Calu3 (cell line): ENCODE data around the gene MRPL54. TPM values are rescaled to one million over a fixed set of nuclear protein-coding genes. Genes with fewer than 3 reads are reported as not detected.
"Not testable (repeated sequence)": the region's sequence is repeated elsewhere in the genome, so short reads cannot be mapped to it uniquely, and the experiment has no call there.

ENCODE experiments used
- BruUV-seq: library from RNA; stranded (reverse); fragments of 400-500 nt; replicated peaks from 2 replicates; lab custom pipeline; 2021; lab: Mats Ljungman, UMichigan
- CTCF ChIA-PET: fragments of 300-600 bp; sonication (Branson Sonifier 250); formaldehyde crosslinking; loops from one replicate; lab custom pipeline; 2022; ENCODE audit warnings: antibody characterized with exemption; lab: Charles Lee
- DNase-seq: peaks from one replicate; pipeline ENCODE4 v3.0.0; 2022
- H3K27ac Mint-ChIP-seq: one replicate; pipeline ENCODE4 v1.8.0; 2022; ENCODE audit warnings: mixed read lengths; ENCODE audit not compliant: unreplicated experiment
- H3K27me3 Mint-ChIP-seq: one replicate; pipeline ENCODE4 v1.8.0; 2022; ENCODE audit warnings: mixed read lengths; ENCODE audit not compliant: unreplicated experiment
- H3K36me3 Mint-ChIP-seq: one replicate; pipeline ENCODE4 v1.8.0; 2022; ENCODE audit warnings: mild to moderate bottlenecking, moderate library complexity, mixed read lengths; ENCODE audit not compliant: insufficient read depth, unreplicated experiment
- H3K4me1 Mint-ChIP-seq: one replicate; pipeline ENCODE4 v1.8.0; 2022; ENCODE audit warnings: mild to moderate bottlenecking, low read depth, mixed read lengths; ENCODE audit not compliant: unreplicated experiment
- H3K4me3 Mint-ChIP-seq: one replicate; pipeline ENCODE4 v1.8.0; 2022; ENCODE audit warnings: mild to moderate bottlenecking, low read depth, moderate library complexity, mixed read lengths; ENCODE audit not compliant: unreplicated experiment
- H3K9me3 Mint-ChIP-seq: one replicate; pipeline ENCODE4 v1.8.0; 2022; ENCODE audit warnings: low read depth, mixed read lengths; ENCODE audit not compliant: unreplicated experiment
- intact Hi-C: fragments of 100-400 bp; cut with micrococcal nuclease; formaldehyde crosslinking; loops from one replicate; pipeline ENCODE4 v1.10.0; 2022; ENCODE audit not compliant: unreplicated experiment
- total RNA-seq: library from RNA; stranded (reverse); gene quantifications from 2 replicates; pipeline ENCODE4 v1.2.3, GENCODE V29; 2022
- TF ChIP-seq, protein P1 (sequence below): fragments of 200-600 bp; IDR thresholded peaks from one replicate; pipeline ENCODE4 v1.8.0; 2022; ENCODE audit warnings: antibody characterized with exemption; ENCODE audit not compliant: unreplicated experiment

Gene MRPL54
- total RNA-seq, 1 experiment from 2014 or later = 26.1 TPM

DNA sequence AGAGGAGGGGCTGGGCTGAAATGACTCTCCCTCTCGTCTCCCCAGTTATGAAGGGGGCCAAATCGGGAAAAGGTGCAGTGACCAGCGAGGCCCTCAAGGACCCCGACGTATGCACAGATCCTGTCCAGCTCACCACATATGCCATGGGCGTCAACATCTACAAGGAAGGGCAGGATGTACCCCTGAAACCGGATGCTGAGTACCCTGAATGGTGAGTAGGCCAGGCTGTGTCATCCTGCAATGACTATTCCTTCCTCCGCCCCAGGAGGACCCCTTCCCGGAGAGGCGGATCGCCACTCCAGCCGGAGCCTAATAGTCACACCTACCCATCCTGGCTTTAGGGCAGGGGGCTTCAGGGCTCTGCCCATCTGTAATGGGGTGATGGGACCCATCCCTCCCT, 2.6 kb downstream of the MRPL54 start:
- peaks cover 26% of the 10 kb centered on the region for H3K36me3 Mint-ChIP-seq
- H3K9me3 Mint-ChIP-seq = no peaks in the 10 kb centered on the region
- intact Hi-C loops = no loop called here
- CTCF ChIA-PET = no interaction called here
- no peak overlapping the region for H3K27ac Mint-ChIP-seq
- H3K4me1 Mint-ChIP-seq = peaks cover 7% of the 10 kb centered on the region
- DNase-seq = no peak
- TF ChIP-seq, protein P1, sequence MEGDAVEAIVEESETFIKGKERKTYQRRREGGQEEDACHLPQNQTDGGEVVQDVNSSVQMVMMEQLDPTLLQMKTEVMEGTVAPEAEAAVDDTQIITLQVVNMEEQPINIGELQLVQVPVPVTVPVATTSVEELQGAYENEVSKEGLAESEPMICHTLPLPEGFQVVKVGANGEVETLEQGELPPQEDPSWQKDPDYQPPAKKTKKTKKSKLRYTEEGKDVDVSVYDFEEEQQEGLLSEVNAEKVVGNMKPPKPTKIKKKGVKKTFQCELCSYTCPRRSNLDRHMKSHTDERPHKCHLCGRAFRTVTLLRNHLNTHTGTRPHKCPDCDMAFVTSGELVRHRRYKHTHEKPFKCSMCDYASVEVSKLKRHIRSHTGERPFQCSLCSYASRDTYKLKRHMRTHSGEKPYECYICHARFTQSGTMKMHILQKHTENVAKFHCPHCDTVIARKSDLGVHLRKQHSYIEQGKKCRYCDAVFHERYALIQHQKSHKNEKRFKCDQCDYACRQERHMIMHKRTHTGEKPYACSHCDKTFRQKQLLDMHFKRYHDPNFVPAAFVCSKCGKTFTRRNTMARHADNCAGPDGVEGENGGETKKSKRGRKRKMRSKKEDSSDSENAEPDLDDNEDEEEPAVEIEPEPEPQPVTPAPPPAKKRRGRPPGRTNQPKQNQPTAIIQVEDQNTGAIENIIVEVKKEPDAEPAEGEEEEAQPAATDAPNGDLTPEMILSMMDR = no peak
- BruUV-seq = no TSS peak
- H3K4me3 Mint-ChIP-seq = no peak overlapping the region
- H3K27me3 Mint-ChIP-seq = no peaks in the 10 kb centered on the region

DNA sequence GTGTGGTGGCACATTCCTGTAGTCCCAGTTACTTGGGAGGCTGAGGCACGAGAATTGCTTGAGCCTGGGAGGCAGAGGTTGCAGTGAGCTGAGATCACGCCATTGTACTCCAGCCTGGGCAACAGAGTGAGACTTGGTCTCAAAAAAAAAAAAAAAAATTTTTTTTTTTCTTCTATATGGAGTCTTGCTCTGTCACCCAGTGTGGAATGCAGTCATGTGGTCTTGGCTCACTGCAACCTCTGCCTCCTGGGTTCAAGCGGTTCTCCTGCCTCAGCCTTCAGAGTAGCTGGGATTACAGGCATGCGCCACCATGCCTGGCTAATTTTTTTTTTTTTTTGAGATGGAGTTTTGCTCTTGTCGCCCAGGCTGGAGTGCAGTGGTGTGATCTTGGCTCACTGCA, 3.3 kb downstream of the MRPL54 start:
- BruUV-seq, DNase-seq, H3K27ac Mint-ChIP-seq, CTCF ChIA-PET, H3K4me1 Mint-ChIP-seq, H3K27me3 Mint-ChIP-seq, intact Hi-C loops, H3K4me3 Mint-ChIP-seq, H3K9me3 Mint-ChIP-seq: not testable (repeated sequence)
- peaks cover 24% of the 10 kb centered on the region for H3K36me3 Mint-ChIP-seq

DNA sequence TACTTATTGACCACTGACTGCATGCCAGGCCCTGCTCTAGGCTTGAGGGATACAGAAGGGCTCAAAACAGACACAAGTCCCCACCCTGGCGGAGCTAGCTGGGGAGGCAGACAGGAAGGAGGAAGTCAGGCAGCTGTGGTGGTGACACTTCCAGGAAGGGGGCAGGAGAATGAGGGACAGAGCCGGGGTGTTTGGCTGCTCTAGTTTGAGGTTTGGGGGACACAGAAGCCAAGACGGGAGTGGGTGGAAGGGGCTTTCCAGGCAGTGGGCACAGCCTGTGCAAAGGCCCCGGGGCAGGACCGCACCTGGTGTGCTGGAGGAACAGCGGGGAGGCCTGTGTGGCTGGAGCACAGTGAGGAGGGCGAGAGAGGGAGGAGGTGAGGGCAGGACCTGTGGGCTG, 4.0 kb downstream of the MRPL54 start:
- Mint-ChIP-seq H3K4me1 (peaks cover 5% of the 10 kb centered on the region), H3K4me3 (no peak overlapping the region), H3K27ac (no peak overlapping the region), H3K27me3 (no peaks in the 10 kb centered on the region), H3K36me3 (peaks cover 17% of the 10 kb centered on the region), H3K9me3 (no peaks in the 10 kb centered on the region)
- intact Hi-C loops = no loop called here
- TF ChIP-seq, protein P1 = no peak
- DNase-seq = no peak
- CTCF ChIA-PET = no interaction called here
- BruUV-seq = no TSS peak

DNA sequence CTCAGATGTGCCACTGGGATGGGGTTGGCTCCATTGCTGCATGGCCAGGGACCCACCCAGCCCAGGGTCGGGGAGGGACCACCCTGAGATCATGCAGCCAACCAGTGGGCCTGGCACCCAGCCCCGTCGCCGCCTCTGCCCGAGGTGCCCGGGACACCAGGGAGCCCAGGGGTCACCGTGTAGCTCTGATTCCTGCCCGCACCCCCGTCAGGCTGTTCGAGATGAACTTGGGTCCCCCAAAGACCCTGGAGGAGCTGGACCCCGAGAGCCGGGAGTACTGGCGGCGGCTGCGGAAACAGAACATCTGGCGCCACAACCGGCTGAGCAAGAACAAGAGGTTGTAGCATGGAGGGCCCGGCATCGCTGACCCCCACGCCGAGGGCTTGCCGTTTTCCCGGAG, 4.6 kb downstream of the MRPL54 start:
- intact Hi-C loops = no loop called here
- peaks cover 13% of the 10 kb centered on the region for H3K36me3 Mint-ChIP-seq
- no peak overlapping the region for H3K27ac Mint-ChIP-seq
- H3K4me1 Mint-ChIP-seq = peaks cover under 1% of the 10 kb centered on the region
- DNase-seq = no peak
- no peaks in the 10 kb centered on the region for H3K9me3 Mint-ChIP-seq
- CTCF ChIA-PET = no interaction called here
- no peak overlapping the region for H3K4me3 Mint-ChIP-seq
- no peaks in the 10 kb centered on the region for H3K27me3 Mint-ChIP-seq
- TF ChIP-seq, protein P1 = no peak
- no TSS peak for BruUV-seq

DNA sequence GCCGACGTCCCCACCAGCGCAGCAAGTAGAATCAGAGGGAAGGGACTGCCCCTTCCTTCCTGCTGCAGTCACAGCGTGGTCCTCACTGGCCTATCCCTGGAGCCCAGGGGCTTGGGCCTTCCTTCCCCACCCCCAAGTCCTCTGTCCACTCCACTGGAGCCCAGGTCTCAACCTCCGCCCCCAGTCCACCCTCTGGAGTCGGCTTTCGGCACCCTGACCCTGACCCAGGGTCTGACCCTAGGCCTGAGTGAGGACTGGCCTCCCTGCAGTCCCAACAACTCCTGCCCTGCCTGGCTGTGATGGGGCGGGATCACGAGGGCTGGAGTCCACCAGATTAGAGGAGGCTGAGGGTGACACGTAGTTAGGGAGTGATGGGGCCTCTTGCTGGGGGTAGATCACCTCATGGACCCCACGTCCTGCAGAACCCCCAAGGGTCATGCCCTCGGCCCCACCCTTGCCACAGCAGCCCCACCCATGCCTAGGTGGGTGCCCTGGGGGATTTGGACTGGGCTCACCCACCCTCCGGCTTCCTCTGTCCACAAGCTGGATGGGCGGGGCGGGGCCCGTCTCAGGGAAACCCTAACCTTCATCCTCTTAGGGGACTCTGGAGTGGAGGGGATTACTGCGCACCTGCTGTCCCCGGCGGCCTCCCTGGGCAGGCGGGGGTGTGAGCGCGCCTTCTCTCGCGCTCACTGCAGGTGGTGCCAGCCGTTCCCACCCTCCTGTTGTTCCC, 5.7 kb downstream of the MRPL54 start:
- TF ChIP-seq, protein P1 = no peak
- Mint-ChIP-seq H3K27ac (no peak overlapping the region), H3K36me3 (peaks cover 5% of the 10 kb centered on the region), H3K4me3 (no peak overlapping the region), H3K27me3 (peaks cover 9% of the 10 kb centered on the region), H3K4me1 (no peaks in the 10 kb centered on the region), H3K9me3 (no peaks in the 10 kb centered on the region)
- BruUV-seq = no TSS peak
- intact Hi-C loops = no loop called here
- no peak for DNase-seq
- CTCF ChIA-PET = no interaction called here
